Measurements from ENCODE around the gene DUSP22. TPM values are rescaled to one million over a fixed set of nuclear protein-coding genes. Genes with fewer than 3 reads are reported as not detected.

The DUSP22 gene
- total RNA-seq, 2 donors from 2014 or later, result 13.8 to 34.8 TPM

- DNase-seq, result peak; percentile 66 to 83 (median 71)
- peak; percentile 25 for ATAC-seq
- TF ChIP-seq CTCF (IDR thresholded peaks at IDR 0.05) (no peak), POLR2A (IDR thresholded peaks at IDR 0.05) (peak in 2 of 3 donors; percentile 6 to 17)
- intact Hi-C loops (cut with DNase I), result no loop called here
- Histone ChIP-seq H3K4me3 (peak overlapping the region; percentile 41 to 59), H3K27me3 (no peaks in the 10 kb centered on the region), H3K27ac (peak overlapping the region; percentile 92 to 97 (median 94)), H3K36me3 (replicated peaks in 1 of 2; ENCODE audit: insufficient read depth in 1 of 2, low read depth in 2 of 2) (no peaks in the 10 kb centered on the region), H3K9me3 (no peaks in the 10 kb centered on the region), H3K4me1 (peaks cover 27% of the 10 kb centered on the region)
- 15 to 18% methylated on average over 31 to 52 of the region's 52 CpGs for WGBS, 2 donors
Observed at GRCh38 chr6:292506-293192, 362 bp downstream of the DUSP22 start.

- Histone ChIP-seq H3K36me3 (replicated peaks in 1 of 2; ENCODE audit: insufficient read depth in 1 of 2, low read depth in 2 of 2) (no peaks in the 10 kb centered on the region), H3K4me1 (peaks cover 35% of the 10 kb centered on the region), H3K4me3 (peak overlapping the region in 1 of 2 donors; percentile 41), H3K27ac (peak overlapping the region; percentile 92 to 97 (median 94)), H3K27me3 (no peaks in the 10 kb centered on the region), H3K9me3 (no peaks in the 10 kb centered on the region)
- TF ChIP-seq CTCF (IDR thresholded peaks at IDR 0.05) (no peak), POLR2A (IDR thresholded peaks at IDR 0.05) (no peak)
- ATAC-seq (no peak), DNase-seq (peak in 3 of 4 donors; percentile 36 to 47 (median 42))
- intact Hi-C loops (cut with DNase I), result no loop called here
- WGBS, 2 donors, result 27 to 41% methylated on average over 24 of the region's 24 CpGs
Observed at GRCh38 chr6:293193-294174, 1.2 kb downstream of the DUSP22 start.

GRCh38 chr6:294656-295565 lies 2.6 kb downstream of the DUSP22 start:
- Histone ChIP-seq H3K27me3 (no peaks in the 10 kb centered on the region), H3K9me3 (no peaks in the 10 kb centered on the region), H3K4me3 (no peak overlapping the region), H3K36me3 (replicated peaks in 1 of 2; ENCODE audit: insufficient read depth in 1 of 2, low read depth in 2 of 2) (no peaks in the 10 kb centered on the region), H3K27ac (no peak overlapping the region), H3K4me1 (peaks cover 48% of the 10 kb centered on the region)
- DNase-seq (no peak), ATAC-seq (no peak)
- TF ChIP-seq POLR2A (IDR thresholded peaks at IDR 0.05) (no peak), CTCF (IDR thresholded peaks at IDR 0.05) (no peak)
- 77 to 80% methylated on average over 17 of the region's 17 CpGs for WGBS, 2 donors
- intact Hi-C loops (cut with DNase I), result no loop called here
